ENCODE measurements around the gene VAC14.

GRCh38 chr16:70790815-70791214 is 10.1 kb downstream of the VAC14 start:
- no peak for TF ChIP-seq ZFX (IDR thresholded peaks at IDR 0.05; ENCODE audit: borderline replicate concordance)
- no peak for TF ChIP-seq CTCF (IDR thresholded peaks at IDR 0.05)
